Panc1 (cell line): ENCODE results near the gene ABHD17A. TPM values are rescaled to one million over a fixed set of nuclear protein-coding genes. Genes with fewer than 3 reads are reported as not detected.

Source experiments
- ATAC-seq: fragments of 200-7000 bp; cut with Tn5 transposase; 2 replicates; pipeline ENCODE4 v1.9.1; 2020; ENCODE audit warnings: mild to moderate bottlenecking, moderate library complexity
- BruUV-seq: library from RNA; stranded (reverse); fragments of 400-500 nt; replicated peaks from 2 replicates; lab custom pipeline; 2021; lab: Mats Ljungman, UMichigan
- CTCF ChIA-PET: fragments of 300-600 bp; sonication (Branson Sonifier 250); formaldehyde crosslinking; loops from one replicate; lab custom pipeline; 2022; ENCODE audit warnings: antibody characterized with exemption; lab: Charles Lee
- POLR2A ChIA-PET: fragments of 300-600 bp; sonication (Branson Sonifier 250); formaldehyde crosslinking; loops from one replicate; lab custom pipeline; 2022; ENCODE audit warnings: antibody characterized with exemption; lab: Charles Lee
- DNase-seq: peaks from one replicate; pipeline ENCODE4 v3.0.0-alpha.2; 2010; ENCODE audit warnings: low read depth, low spot score
- H3K27ac ChIP-seq: 2 replicates; pipeline ENCODE4 v1.5.1; 2011; ENCODE audit warnings: mild to moderate bottlenecking, low read length, inconsistent platforms
- H3K27me3 ChIP-seq: fragments of 200-500 bp; sonication (Bioruptor generic); 2 replicates; pipeline ENCODE4 v1.6.0; 2014; ENCODE audit warnings: low read length, inconsistent platforms; ENCODE audit not compliant: control insufficient read depth, insufficient read depth
- H3K36me3 ChIP-seq: fragments of 200-500 bp; sonication (Bioruptor generic); 2 replicates; pipeline ENCODE4 v1.5.1; 2014; ENCODE audit warnings: inconsistent platforms, mild to moderate bottlenecking, low read length, moderate library complexity; ENCODE audit not compliant: control insufficient read depth, insufficient read depth
- H3K4me1 ChIP-seq: 2 replicates; pipeline ENCODE4 v1.5.1; 2011; ENCODE audit warnings: inconsistent platforms, mild to moderate bottlenecking, low read length, moderate library complexity; ENCODE audit not compliant: control insufficient read depth, insufficient read depth
- H3K4me3 ChIP-seq, 2 experiments: 2 replicates each; pipeline ENCODE4 v1.5.1; 2011 to 2012; ENCODE audit warnings: low read depth in 2 of 2, low read length in 2 of 2, mild to moderate bottlenecking in 2 of 2, inconsistent platforms in 1 of 2, moderate library complexity in 1 of 2
- H3K9me3 ChIP-seq: fragments of 200-500 bp; sonication (Bioruptor generic); 2 replicates; pipeline ENCODE4 v1.5.1; 2014; ENCODE audit warnings: low read depth, mild to moderate bottlenecking, inconsistent platforms, low read length, moderate library complexity; ENCODE audit not compliant: control insufficient read depth, insufficient read depth
- POLR2AphosphoS5 ChIP-seq: IDR thresholded peaks from 2 replicates; pipeline ENCODE4 v1.6.1; 2012; ENCODE audit warnings: mild to moderate bottlenecking, low read depth, low read length, moderate library complexity
- SIN3A ChIP-seq: IDR thresholded peaks from 2 replicates; pipeline ENCODE4 v1.6.1; 2012; ENCODE audit warnings: low read depth, mild to moderate bottlenecking, low read length, moderate library complexity, borderline replicate concordance; ENCODE audit not compliant: insufficient read depth
- TCF7L2 ChIP-seq: IDR thresholded peaks from 2 replicates; pipeline ENCODE4 v1.6.1; 2011; ENCODE audit warnings: mild to moderate bottlenecking, low read depth, low read length, inconsistent platforms
- in situ Hi-C: cut with HindIII; loops from 2 replicates; pipeline ENCODE4 v1.10.0; 2016; ENCODE audit warnings: low sequenced_read_pairs, low pct_unique_long_range_greater_than_20kb
- intact Hi-C: fragments of 100-400 bp; cut with micrococcal nuclease; formaldehyde crosslinking; loops from one replicate; pipeline ENCODE4 v1.10.0; 2022; ENCODE audit not compliant: unreplicated experiment
- total RNA-seq: library from RNA; stranded (reverse); gene quantifications from one replicate; pipeline ENCODE4 v1.2.1, GENCODE V29; 2021; ENCODE audit not compliant: unreplicated experiment
- TF ChIP-seq, protein P1 (sequence below), 2 experiments: IDR thresholded peaks; 2 replicates each; pipeline ENCODE4 v1.6.1; 2011 to 2012; ENCODE audit warnings: low read depth in 2 of 2, control low read depth in 1 of 2, low read length in 1 of 2, mild to moderate bottlenecking in 1 of 2, moderate library complexity in 1 of 2; ENCODE audit not compliant: insufficient read depth in 1 of 2
- TF ChIP-seq, protein P2 (sequence below): fragments of 450-650 bp; IDR thresholded peaks from 2 replicates; pipeline ENCODE4 v1.5.1; 2017; ENCODE audit warnings: mild to moderate bottlenecking

The ABHD17A gene
- total RNA-seq, 1 experiment from 2014 or later = 57.1 TPM

DNA sequence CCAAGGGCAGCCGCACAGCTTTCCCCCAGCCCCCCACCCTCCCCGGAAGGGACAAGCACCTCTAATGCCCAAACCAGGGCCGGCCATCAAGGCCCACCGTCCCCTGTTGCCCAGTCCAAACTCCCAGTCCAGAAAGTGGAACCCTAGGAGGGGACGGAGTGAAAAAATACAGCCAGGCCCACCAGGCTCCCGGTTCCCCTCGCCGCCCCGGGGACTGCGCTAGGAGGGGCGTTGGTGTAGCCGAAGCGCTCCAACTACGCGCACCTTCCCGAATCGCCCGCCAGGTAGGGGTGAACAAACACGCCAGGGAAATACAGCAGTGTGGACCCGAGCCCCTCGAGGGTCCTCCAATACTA lies 23.2 kb downstream of the ABHD17A start:
- H3K4me1 ChIP-seq = peaks cover 18% of the 10 kb centered on the region
- no peaks in the 10 kb centered on the region for H3K27me3 ChIP-seq
- no peaks in the 10 kb centered on the region for H3K9me3 ChIP-seq
- CTCF ChIA-PET = no interaction called here
- intact Hi-C loops (no loop called here), in situ Hi-C loops (no loop called here)
- peaks cover 5% of the 10 kb centered on the region; the same call in 1 of the 2 replicates for H3K36me3 ChIP-seq
- peak overlapping the region; percentile 88 for H3K27ac ChIP-seq
- ATAC-seq (no peak), DNase-seq (no peak)
- POLR2A ChIA-PET = no interaction called here
- peak overlapping the region; percentile 76 to 80 for H3K4me3 ChIP-seq
- BruUV-seq = no TSS peak
- no peak for TF ChIP-seq SIN3A
- TF ChIP-seq, protein P1, sequence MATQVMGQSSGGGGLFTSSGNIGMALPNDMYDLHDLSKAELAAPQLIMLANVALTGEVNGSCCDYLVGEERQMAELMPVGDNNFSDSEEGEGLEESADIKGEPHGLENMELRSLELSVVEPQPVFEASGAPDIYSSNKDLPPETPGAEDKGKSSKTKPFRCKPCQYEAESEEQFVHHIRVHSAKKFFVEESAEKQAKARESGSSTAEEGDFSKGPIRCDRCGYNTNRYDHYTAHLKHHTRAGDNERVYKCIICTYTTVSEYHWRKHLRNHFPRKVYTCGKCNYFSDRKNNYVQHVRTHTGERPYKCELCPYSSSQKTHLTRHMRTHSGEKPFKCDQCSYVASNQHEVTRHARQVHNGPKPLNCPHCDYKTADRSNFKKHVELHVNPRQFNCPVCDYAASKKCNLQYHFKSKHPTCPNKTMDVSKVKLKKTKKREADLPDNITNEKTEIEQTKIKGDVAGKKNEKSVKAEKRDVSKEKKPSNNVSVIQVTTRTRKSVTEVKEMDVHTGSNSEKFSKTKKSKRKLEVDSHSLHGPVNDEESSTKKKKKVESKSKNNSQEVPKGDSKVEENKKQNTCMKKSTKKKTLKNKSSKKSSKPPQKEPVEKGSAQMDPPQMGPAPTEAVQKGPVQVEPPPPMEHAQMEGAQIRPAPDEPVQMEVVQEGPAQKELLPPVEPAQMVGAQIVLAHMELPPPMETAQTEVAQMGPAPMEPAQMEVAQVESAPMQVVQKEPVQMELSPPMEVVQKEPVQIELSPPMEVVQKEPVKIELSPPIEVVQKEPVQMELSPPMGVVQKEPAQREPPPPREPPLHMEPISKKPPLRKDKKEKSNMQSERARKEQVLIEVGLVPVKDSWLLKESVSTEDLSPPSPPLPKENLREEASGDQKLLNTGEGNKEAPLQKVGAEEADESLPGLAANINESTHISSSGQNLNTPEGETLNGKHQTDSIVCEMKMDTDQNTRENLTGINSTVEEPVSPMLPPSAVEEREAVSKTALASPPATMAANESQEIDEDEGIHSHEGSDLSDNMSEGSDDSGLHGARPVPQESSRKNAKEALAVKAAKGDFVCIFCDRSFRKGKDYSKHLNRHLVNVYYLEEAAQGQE (IDR thresholded peaks at IDR 0.05; ENCODE audit: insufficient read depth in 1 of 2, low read depth in 2 of 2, low read length in 1 of 2) = no peak
- TF ChIP-seq POLR2AphosphoS5 = no peak
- TF ChIP-seq TCF7L2 = no peak
- TF ChIP-seq, protein P2, sequence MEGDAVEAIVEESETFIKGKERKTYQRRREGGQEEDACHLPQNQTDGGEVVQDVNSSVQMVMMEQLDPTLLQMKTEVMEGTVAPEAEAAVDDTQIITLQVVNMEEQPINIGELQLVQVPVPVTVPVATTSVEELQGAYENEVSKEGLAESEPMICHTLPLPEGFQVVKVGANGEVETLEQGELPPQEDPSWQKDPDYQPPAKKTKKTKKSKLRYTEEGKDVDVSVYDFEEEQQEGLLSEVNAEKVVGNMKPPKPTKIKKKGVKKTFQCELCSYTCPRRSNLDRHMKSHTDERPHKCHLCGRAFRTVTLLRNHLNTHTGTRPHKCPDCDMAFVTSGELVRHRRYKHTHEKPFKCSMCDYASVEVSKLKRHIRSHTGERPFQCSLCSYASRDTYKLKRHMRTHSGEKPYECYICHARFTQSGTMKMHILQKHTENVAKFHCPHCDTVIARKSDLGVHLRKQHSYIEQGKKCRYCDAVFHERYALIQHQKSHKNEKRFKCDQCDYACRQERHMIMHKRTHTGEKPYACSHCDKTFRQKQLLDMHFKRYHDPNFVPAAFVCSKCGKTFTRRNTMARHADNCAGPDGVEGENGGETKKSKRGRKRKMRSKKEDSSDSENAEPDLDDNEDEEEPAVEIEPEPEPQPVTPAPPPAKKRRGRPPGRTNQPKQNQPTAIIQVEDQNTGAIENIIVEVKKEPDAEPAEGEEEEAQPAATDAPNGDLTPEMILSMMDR = no peak

DNA sequence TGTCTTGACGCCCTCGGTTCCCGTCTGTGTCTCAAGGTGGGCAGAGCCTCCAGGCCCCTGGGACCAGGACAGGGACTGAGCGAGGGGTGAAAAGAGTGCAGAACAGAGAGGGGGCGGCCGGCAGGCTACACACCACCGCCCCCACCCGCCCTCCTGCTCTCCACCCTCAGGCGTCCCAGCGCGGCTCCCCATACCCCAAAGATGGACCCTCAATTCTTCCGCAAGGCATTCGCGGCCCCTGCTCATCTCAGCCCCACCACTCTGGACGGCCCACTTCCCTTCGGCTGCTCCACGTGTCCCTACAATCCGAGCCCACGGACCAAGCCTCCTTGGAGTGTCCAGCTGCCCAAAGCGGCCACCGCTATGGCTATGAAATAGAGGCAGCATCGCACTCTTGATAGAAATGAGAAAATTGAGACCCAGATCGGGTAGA lies 23.7 kb downstream of the ABHD17A start:
- DNase-seq (no peak), ATAC-seq (no peak)
- intact Hi-C loops = no loop called here
- Histone ChIP-seq H3K4me1 (peaks cover 18% of the 10 kb centered on the region), H3K36me3 (peaks cover 5% of the 10 kb centered on the region; the same call in 1 of the 2 replicates), H3K27ac (peak overlapping the region; percentile 88), H3K4me3 (peak overlapping the region; percentile 76 to 80), H3K9me3 (no peaks in the 10 kb centered on the region), H3K27me3 (no peaks in the 10 kb centered on the region)
- TF ChIP-seq SIN3A (no peak; the same call in 1 of the 2 replicates), TCF7L2 (no peak), POLR2AphosphoS5 (no peak)
- TF ChIP-seq, protein P2 = no peak
- TF ChIP-seq, protein P1 (IDR thresholded peaks at IDR 0.05; ENCODE audit: insufficient read depth in 1 of 2, low read depth in 2 of 2, low read length in 1 of 2) = no peak
- CTCF ChIA-PET = no interaction called here
- POLR2A ChIA-PET = no interaction called here
- in situ Hi-C loops = no loop called here
- BruUV-seq = TSS peak; percentile 78
